PFSK-1 (cell line): ENCODE measurements around the gene HEATR5B.

Experiments
- REST ChIP-seq, 2 experiments: IDR thresholded peaks; 2 replicates each; pipeline versions ENCODE4 v1.6.1 to v1.8.0; 2011 to 2012; ENCODE audit warnings: low read depth in 2 of 2, low read length in 2 of 2, control low read depth in 1 of 2, inconsistent platforms in 1 of 2, mild to moderate bottlenecking in 1 of 2, moderate library complexity in 1 of 2; ENCODE audit not compliant: insufficient read depth in 1 of 2
- SIN3A ChIP-seq: IDR thresholded peaks from 2 replicates; pipeline ENCODE4 v1.6.1; 2012; ENCODE audit warnings: mild to moderate bottlenecking, low read length, moderate library complexity, borderline replicate concordance; ENCODE audit not compliant: insufficient read depth
- TAF1 ChIP-seq: IDR thresholded peaks from 2 replicates; pipeline ENCODE4 v1.6.1; 2012; ENCODE audit warnings: low read length, control low read depth, borderline replicate concordance; ENCODE audit not compliant: insufficient read depth

- TF ChIP-seq REST (IDR thresholded peaks at IDR 0.05; ENCODE audit: insufficient read depth in 1 of 2, low read depth in 2 of 2, low read length in 2 of 2), result no peak
- TF ChIP-seq TAF1, result no peak
- no peak for TF ChIP-seq SIN3A
Measured at GRCh38 chr2:37080266-37080665, 3.9 kb downstream of the HEATR5B start.
